NT2/D1 (cell line): ENCODE measurements around the gene RYR3.
"Not testable (repeated sequence)": the region's sequence is repeated elsewhere in the genome, so short reads cannot be mapped to it uniquely, and the experiment has no call there.

ENCODE experiments used
- DNase-seq: peaks from one replicate; pipeline ENCODE4 v3.0.0-alpha.2; 2011; ENCODE audit warnings: low read depth, low spot score
- H3K27me3 ChIP-seq: 2 replicates; pipeline ENCODE4 v1.6.0; 2011; ENCODE audit warnings: mild to moderate bottlenecking; ENCODE audit not compliant: insufficient read length, insufficient read depth
- H3K36me3 ChIP-seq: 2 replicates; pipeline ENCODE4 v1.6.1; 2011; ENCODE audit warnings: mild to moderate bottlenecking, low read length, mixed read lengths; ENCODE audit not compliant: insufficient read depth, insufficient read length
- H3K4me1 ChIP-seq: 2 replicates; pipeline ENCODE4 v1.5.1; 2011; ENCODE audit not compliant: insufficient read depth, insufficient read length
- H3K4me3 ChIP-seq: 2 replicates; pipeline ENCODE4 v1.5.1; 2011; ENCODE audit warnings: low read depth; ENCODE audit not compliant: insufficient read length
- H3K9ac ChIP-seq: 2 replicates; pipeline ENCODE4 v1.6.0; 2011; ENCODE audit warnings: low read depth; ENCODE audit not compliant: insufficient read length
- H3K9me3 ChIP-seq: 2 replicates; pipeline ENCODE4 v1.5.1; 2011; ENCODE audit warnings: mild to moderate bottlenecking, low read length; ENCODE audit not compliant: insufficient read depth
- SUZ12 ChIP-seq: IDR thresholded peaks from 2 replicates; pipeline ENCODE4 v1.6.1; 2011; ENCODE audit not compliant: insufficient read length, insufficient read depth; ENCODE audit errors: extremely low read depth
- YY1 ChIP-seq: IDR thresholded peaks from 2 replicates; pipeline ENCODE4 v1.6.1; 2011; ENCODE audit not compliant: insufficient read length, insufficient read depth
- ZNF274 ChIP-seq: IDR thresholded peaks from 2 replicates; pipeline ENCODE4 v1.6.1; 2011; ENCODE audit warnings: mild to moderate bottlenecking, low read depth, low read length

The RYR3 gene

DNA sequence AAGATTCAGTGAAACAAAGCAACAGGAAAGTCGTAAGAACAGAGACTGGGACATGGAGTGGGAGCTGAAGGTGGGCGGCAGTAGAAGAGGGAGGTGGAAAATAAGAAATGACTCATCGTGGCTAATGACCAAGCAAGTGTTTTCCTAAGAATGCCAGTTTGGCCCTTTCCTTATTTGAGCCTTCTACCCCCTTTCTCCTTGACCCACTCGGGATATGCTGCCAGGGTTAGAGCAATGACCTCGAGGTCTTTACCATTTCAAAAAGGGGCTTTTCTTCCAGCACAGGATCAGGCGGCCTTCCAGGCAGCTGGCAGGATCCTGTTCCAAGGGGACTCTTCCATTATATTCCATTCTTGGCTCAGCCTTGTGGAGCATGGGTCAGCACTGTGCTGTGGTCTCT is 241.1 kb downstream of the RYR3 start:
- H3K36me3 ChIP-seq = no peaks in the 10 kb centered on the region
- H3K9me3 ChIP-seq = peaks cover 13% of the 10 kb centered on the region
- no peaks in the 10 kb centered on the region for H3K4me1 ChIP-seq
- H3K27me3 ChIP-seq = no peaks in the 10 kb centered on the region
- TF ChIP-seq SUZ12 = no peak
- TF ChIP-seq ZNF274 = no peak
- no peak for TF ChIP-seq YY1
- DNase-seq = no peak
- H3K9ac ChIP-seq = no peak overlapping the region
- no peak overlapping the region for H3K4me3 ChIP-seq

DNA sequence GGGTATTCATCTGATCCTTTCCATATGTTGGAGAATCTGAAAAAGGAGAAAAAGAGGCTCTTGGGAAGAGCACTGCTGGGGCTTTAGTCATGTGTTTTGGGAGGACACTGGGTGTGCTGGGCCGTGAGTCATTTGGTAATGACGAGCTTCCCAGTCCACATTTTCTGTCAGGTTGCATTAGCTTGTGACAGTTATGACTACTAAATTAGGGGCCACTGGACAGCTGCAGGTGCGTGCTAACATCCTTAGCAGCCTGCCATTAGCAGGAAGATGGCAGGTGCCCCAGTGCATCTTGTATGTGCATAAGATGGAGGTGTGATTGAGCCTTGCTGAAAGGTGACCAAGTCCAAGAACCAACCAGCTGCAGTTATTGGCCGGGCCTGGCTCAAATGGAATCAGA is 242.4 kb downstream of the RYR3 start:
- H3K9me3 ChIP-seq = peaks cover 13% of the 10 kb centered on the region
- TF ChIP-seq ZNF274 (no peak), SUZ12 (no peak), YY1 (no peak)
- no peak overlapping the region for H3K4me3 ChIP-seq
- no peaks in the 10 kb centered on the region for H3K36me3 ChIP-seq
- no peak for DNase-seq
- H3K4me1 ChIP-seq = no peaks in the 10 kb centered on the region
- H3K27me3 ChIP-seq = no peaks in the 10 kb centered on the region
- H3K9ac ChIP-seq = no peak overlapping the region

DNA sequence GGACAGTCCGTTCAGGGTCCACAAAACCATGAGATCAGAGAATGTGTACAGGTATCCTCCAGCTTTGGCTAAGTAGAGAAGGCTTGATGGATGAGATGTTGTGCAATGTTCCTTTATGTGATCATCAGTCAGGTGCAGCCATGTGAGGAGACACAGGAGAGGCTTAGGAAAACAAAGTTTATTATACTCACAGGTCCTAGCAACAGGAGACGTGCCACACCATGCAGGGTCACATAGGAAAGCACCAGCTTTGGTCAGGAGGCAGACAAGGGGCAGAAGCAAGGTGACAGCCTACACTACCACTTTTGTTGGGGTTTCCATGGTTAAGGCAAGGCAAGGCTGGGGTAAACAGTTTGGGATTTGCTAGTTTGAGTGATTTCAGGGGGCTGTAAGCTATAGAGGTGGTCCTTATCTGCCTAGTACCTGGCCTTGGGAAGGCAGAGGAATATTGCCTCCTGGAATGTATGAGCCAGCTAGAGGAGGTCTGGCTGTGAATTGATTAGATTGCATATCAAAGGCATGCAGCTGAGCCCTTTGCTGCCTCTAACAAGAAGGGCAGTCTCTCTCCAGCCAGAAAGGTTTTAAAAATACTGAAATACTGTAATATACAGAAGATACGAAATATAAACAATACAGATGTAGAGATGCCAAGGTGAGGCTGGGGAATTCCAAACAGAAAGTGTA is 248.6 kb downstream of the RYR3 start:
- Histone ChIP-seq H3K9me3 (no peaks in the 10 kb centered on the region), H3K36me3 (no peaks in the 10 kb centered on the region), H3K9ac (peak overlapping the region; percentile 38), H3K4me3 (no peak overlapping the region), H3K27me3 (no peaks in the 10 kb centered on the region), H3K4me1 (peaks cover 4% of the 10 kb centered on the region)
- TF ChIP-seq SUZ12 = no peak
- TF ChIP-seq YY1 = no peak
- no peak for TF ChIP-seq ZNF274
- peak; percentile 38 for DNase-seq

DNA sequence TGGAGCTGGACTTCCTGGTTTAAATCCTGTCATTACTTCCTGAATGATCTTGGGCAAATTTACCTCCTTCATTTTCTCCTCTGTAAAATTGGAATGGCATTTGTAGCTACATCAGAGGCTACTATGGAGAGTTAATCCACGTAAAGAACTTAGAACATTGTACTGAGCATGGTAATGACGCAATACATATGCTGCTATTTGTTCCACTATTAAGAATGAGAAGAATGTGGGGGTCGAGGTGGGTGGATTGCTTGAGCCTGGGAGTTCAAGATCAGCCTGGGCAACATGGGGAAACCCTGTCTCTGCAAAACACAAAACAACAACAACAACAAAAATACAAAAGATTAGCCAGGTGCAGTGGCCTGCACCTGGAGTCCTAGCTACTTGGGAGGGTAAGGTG is 250.6 kb downstream of the RYR3 start:
- TF ChIP-seq ZNF274 = no peak
- TF ChIP-seq SUZ12 = no peak
- no peak for TF ChIP-seq YY1
- no peak overlapping the region for H3K9ac ChIP-seq
- H3K36me3 ChIP-seq = no peaks in the 10 kb centered on the region
- H3K9me3 ChIP-seq = peaks cover 11% of the 10 kb centered on the region; the same call in 1 of the 2 replicates
- no peaks in the 10 kb centered on the region for H3K27me3 ChIP-seq
- no peak overlapping the region for H3K4me3 ChIP-seq
- no peak for DNase-seq
- peaks cover 4% of the 10 kb centered on the region for H3K4me1 ChIP-seq

DNA sequence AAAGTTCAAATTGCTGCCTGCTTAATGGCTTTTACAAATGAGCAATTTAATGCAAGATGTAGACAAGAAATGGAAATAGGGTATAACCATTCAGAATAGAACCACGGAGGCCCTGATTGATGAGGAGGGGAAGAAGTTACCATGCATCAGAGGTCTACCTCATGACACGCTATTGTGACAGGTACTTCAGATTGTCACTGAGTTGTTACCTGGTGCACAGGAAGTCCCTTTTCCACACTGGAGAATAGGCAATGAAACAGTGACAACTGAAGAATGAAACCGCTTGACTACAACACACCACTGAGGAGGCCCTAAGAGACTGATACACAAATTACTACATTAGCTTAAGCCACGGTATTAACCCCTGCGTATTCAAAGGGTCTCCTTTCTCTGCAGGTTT is 251.2 kb downstream of the RYR3 start:
- peaks cover 11% of the 10 kb centered on the region; the same call in 1 of the 2 replicates for H3K9me3 ChIP-seq
- TF ChIP-seq YY1 (no peak), ZNF274 (no peak), SUZ12 (no peak)
- no peak overlapping the region for H3K4me3 ChIP-seq
- no peaks in the 10 kb centered on the region for H3K36me3 ChIP-seq
- H3K4me1 ChIP-seq = peaks cover 4% of the 10 kb centered on the region
- H3K9ac ChIP-seq = no peak overlapping the region
- DNase-seq = no peak
- no peaks in the 10 kb centered on the region for H3K27me3 ChIP-seq

DNA sequence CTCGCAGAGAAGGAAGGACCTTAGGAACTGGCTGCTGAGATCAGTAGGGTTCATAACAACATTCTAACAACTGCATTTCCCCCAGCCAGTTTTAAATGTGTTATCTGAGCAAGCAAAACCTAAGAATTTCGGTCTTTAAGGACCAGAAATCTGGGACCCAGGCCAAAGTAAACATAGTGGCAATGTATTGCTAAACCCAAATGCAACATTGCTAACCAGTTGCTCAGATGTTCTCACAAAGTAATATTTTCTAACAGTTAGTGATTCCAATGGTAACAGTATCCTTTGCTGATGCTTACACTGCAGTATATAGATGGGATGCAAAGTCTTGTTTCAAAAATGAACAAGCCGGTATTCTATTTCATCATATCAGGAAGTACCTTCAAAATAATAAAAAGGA is 254.3 kb downstream of the RYR3 start:
- Histone ChIP-seq H3K4me1 (no peaks in the 10 kb centered on the region), H3K36me3 (no peaks in the 10 kb centered on the region), H3K27me3 (no peaks in the 10 kb centered on the region), H3K9me3 (peaks cover 11% of the 10 kb centered on the region; the same call in 1 of the 2 replicates), H3K9ac (no peak overlapping the region), H3K4me3 (no peak overlapping the region)
- no peak for TF ChIP-seq ZNF274
- TF ChIP-seq SUZ12 = no peak
- TF ChIP-seq YY1 = no peak
- no peak for DNase-seq

DNA sequence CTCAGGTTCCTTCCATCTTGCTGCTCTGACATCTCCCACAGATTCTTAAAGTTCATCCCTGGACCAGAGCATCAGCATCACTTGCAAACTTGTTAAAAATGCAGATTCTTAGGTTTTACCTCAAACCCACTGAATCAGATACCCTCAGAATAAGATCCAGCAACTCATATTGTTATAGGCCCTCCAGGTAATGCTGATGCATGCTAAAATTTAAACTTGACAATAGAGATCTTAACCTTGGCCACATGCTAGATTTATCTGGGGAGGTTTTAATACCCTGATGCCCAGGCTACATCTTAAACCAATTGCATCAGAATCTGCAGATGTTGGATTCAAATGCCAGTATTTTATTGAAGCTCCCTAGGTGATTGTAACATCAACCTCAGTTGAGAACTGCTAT is 256.9 kb downstream of the RYR3 start:
- TF ChIP-seq YY1 (no peak), SUZ12 (no peak), ZNF274 (no peak)
- no peaks in the 10 kb centered on the region for H3K27me3 ChIP-seq
- no peaks in the 10 kb centered on the region for H3K36me3 ChIP-seq
- DNase-seq = no peak
- no peak overlapping the region for H3K4me3 ChIP-seq
- H3K9ac ChIP-seq = no peak overlapping the region
- H3K9me3 ChIP-seq = peaks cover 11% of the 10 kb centered on the region; the same call in 1 of the 2 replicates
- no peaks in the 10 kb centered on the region for H3K4me1 ChIP-seq

DNA sequence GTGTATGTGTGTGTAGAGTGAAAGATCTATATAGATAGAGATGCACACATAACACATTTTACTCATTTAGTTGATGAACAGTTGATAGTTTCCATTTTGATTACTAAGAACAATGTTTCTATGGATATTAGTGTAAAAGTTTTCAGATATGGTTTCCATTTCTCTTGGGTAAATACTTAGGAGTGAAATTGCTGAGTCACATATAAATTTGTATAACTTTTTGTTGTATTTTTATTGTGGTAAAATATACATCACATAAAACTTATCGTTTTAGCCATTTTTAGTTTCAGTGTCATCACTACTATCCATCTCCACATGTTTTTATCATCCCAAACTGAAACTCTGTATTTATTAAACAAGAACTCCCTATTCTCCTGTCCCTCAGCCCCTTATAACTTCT is 258.3 kb downstream of the RYR3 start:
- no peak overlapping the region for H3K4me3 ChIP-seq
- no peak overlapping the region for H3K9ac ChIP-seq
- TF ChIP-seq YY1 (no peak), ZNF274 (no peak), SUZ12 (no peak)
- no peaks in the 10 kb centered on the region for H3K27me3 ChIP-seq
- H3K36me3 ChIP-seq = no peaks in the 10 kb centered on the region
- H3K4me1 ChIP-seq = no peaks in the 10 kb centered on the region
- DNase-seq = no peak
- H3K9me3 ChIP-seq = peaks cover 11% of the 10 kb centered on the region; the same call in 1 of the 2 replicates

DNA sequence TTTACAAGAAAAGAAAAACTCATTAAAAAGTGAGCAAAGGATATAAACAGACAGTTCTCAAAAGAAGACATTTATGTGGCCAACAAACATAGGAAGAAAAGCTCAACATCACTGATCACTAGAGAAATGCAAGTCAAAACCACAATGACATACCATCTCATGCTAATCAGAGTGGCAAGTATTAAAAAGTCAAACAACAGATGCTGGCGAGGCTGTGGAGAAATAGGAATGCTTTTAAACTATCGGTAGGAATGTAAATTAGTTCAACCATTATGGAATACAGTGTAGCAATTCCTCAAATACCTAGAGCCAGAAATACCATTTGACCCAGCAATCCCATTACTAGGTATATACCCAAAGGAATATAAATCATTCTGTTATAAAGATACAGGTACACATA is 267.1 kb downstream of the RYR3 start:
- H3K4me3 ChIP-seq, H3K4me1 ChIP-seq, H3K36me3 ChIP-seq, DNase-seq, H3K27me3 ChIP-seq, H3K9ac ChIP-seq, H3K9me3 ChIP-seq: not testable (repeated sequence)
